Mesenteric fat pad (tissue), 1 donor: ENCODE measurements around the gene FADS2. TPM values are rescaled to one million over a fixed set of nuclear protein-coding genes. Genes with fewer than 3 reads are reported as not detected.
A peak's percentile ranks its signal among the peaks of the same experiment; 100 is the strongest.

ENCODE experiments used
- DNase-seq: peaks from one replicate; pipeline ENCODE4 v3.0.0-alpha.2; 2020; ENCODE audit warnings: low spot score
- total RNA-seq: library from RNA; stranded (reverse); fragmentation: NEBNext Ultra II Directional; extraction: Animal tissue kit (Norgen Biotek cat#: 25700); gene quantifications from one replicate; pipeline ENCODE4 v1.2.1, GENCODE V29; 2021
- donor health status: DM: yes; HTN: yes; CAD: no.

The FADS2 gene
- total RNA-seq, 1 donor from 2014 or later = 28.1 TPM

DNA sequence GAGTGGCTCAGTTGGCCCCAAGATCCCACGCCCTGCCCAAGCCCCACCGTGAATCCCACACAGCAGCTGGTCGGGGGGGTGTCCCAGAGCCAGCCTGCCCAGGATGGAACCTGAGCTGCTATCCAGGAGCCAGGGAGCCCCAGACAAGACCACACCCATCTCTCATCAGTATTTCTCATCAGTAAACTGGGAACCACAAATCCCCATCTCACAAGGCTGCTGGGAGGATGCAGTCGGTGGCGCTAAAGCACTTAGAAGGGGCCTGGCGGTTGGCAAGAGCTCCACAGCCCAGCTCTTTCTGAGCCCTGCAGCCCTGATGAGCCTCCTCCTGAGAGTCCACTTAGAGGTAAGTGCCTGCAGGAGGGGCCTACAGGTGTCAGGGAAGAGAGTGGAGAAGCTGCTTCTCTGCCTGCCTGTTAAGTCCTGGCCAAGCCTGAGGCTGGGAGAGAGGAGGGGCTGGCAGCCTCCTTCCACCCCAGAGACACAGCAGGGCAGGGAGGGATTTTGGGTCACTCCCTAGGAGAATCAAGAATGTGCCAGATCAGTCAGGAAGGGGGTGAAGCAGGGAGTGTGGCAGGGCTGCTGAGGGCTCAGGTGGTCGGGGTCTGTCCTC is 57.2 kb downstream of the FADS2 start:
- no peak for DNase-seq

- DNase-seq = no peak
Observed at GRCh38 chr11:61885784-61886580, 57.9 kb downstream of the FADS2 start.

DNA sequence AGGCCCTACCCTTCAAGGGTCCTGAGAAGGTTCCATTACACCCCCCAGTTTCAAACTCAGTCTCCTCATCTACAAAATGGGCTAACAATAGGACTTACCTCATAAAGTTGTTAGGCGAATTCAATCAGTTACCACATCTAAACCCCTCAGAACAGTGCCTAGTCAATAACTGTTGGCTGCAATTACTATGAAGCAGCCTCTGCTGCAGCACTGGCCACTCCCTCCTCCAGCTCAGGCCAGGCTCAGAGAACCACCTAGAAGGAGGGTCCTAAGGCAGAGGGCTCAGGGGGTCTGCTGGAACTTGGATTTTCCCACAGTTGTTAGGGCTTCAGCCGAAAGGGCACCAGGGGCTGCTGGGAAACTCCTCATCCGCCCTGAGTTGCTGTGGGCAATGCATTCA is 58.5 kb downstream of the FADS2 start:
- DNase-seq = no peak

GRCh38 chr11:61887839-61888494 is 59.9 kb downstream of the FADS2 start:
- DNase-seq = no peak

- DNase-seq = no peak
Observed at GRCh38 chr11:61888590-61888989, 60.5 kb downstream of the FADS2 start.

- DNase-seq = no peak
Observed at GRCh38 chr11:61889831-61890230, 61.7 kb downstream of the FADS2 start.

- DNase-seq = peak; percentile 94
Observed at GRCh38 chr11:61890529-61891330, 62.6 kb downstream of the FADS2 start.

DNA sequence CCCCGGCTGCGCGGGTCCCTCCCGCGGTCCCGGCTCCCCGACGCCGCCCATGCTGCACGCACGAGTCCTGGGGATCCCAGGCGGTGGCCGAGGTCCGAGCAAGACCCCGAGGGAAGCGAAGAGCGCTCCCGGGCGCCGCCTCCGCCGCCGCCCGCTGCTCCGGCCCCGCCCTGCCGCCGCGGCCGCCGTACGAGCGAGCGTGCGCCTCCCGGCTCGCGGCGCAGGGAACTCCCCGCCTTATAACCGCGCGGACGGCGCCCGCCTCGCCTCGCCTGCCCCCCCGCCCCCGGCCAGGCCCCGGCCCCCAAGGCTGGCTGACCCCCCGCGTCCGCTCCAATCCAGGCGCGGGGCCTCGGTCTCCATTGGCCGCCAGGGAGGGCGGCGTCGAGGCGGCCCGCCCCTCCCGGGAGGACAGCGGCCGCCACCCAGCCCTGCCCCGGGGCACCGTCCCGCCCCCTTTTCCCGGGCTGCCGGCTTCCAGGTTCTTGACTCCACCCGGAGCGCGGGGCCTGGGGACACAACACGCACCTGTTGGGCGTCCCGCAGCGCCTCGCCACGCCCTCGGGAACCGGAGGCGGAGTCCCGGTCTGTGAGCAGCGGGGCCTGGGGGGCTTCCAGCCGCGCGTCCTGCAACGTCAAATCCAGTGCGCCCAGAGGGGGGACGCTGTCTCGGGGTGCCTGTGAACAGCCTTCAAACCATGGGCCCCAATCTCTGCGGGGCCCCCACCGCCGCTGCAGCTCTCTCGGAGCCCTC is 63.4 kb downstream of the FADS2 start, which contains the start of gene FADS3:
TSS of gene FADS3 (minus strand) at position 215 of the 754 bp plus-strand sequence. CDS start at position 51, 164 bp downstream.
- DNase-seq = peak; percentile 94

DNA sequence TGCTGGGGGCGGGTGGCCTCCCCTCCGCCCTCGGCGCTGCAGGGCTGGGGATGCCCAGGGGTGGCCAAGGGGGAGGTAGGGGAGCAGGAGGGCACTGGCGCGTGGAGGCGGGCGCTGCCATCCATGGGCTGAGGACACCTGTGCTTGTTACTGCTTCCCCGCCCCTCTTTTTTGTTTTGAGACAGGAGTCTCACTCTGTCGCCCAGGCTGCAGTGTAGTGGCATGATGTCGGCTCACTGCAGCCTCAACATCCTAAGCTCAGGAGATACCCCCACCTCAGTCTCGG is 63.9 kb downstream of the FADS2 start:
- no peak for DNase-seq

DNA sequence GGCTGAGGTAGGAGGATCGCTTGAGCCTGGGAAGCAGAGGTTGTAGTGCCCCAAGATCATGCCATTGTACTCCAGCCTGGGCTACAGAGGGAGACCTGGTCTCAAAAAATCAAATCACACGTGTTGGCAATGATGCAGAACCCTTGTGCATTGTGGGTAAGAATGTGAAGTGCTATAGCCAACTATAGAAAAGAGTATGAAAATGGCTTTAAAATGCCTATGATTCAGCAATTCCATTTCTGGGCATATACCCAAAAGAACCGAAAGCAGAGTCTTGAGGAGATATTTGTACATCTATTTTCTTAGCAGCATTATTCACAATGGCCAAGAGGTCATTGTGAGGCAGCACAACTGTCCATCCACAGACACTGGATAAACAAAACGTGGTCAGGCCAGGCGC is 65.9 kb downstream of the FADS2 start:
- DNase-seq = no peak

DNA sequence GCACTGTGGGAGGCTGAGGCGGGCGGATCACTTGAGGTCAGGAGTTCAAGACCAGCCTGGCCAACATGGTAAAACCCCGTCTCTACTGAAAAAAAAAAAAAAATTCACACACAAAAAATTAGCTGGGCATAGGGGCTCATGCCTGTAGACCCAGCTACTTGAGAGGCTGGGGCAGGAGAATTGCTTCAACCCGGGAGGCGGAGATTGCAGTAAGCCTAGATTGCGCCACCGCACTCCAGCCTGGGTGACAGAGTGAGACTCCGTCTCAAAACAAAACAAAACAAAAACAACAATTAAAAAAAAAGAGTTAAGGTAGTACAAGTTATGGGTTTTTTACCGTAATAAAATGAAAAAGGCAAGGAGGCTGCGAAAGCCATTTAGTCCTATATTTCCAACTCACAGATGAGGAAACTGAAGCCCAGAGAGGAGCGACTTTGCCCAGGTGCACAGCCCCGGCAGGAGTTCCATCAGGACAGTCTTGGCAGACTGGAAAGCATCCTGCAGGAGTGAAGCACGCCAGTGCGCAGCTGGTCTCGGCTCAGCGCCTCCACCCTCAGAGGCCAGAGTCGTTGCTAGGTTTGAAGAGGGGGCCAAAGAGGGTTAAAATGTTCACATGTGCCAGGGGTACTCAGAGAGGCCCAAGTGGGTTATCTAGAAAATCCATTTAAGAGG is 67.1 kb downstream of the FADS2 start:
- DNase-seq = no peak

DNA sequence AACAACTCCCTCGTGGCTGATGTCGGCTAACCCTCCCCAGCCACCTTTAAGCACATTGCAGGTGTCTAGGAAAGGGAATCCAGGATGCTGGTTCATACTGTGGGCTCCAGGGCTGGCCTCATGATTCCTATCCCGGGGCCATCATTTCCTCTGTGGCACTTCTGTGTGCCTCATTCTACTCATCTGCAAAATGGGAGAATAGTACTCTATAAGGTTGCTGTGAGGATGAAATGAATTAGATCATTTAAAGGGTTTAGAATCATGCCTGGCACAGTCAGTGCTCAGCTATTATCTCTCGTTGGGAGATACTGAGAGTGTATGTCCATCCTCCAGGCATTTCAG is 67.6 kb downstream of the FADS2 start:
- no peak for DNase-seq

- DNase-seq = no peak
Observed at GRCh38 chr11:61896665-61897386, 68.7 kb downstream of the FADS2 start.

- no peak for DNase-seq
Observed at GRCh38 chr11:61897387-61898246, 69.5 kb downstream of the FADS2 start.

DNA sequence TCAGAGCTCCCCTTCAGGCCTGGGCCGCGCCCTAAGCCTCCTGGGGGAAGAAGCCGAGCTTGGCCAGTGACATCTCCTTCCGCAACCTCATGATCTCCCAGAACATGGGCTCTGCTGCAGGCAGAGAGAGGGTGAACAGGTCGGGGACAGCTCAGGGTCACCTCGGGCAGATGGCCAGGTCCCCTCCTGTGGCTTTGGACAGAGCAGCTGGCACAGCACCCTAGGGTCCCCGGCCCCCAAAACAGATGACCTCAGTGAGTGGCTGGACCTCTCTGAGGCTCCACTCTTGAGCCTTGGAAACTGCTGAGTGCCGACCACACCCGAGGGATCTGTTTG is 70.1 kb downstream of the FADS2 start:
- DNase-seq = no peak

- peak; percentile 96 for DNase-seq
Observed at GRCh38 chr11:61899146-61899841, 71.2 kb downstream of the FADS2 start.

DNA sequence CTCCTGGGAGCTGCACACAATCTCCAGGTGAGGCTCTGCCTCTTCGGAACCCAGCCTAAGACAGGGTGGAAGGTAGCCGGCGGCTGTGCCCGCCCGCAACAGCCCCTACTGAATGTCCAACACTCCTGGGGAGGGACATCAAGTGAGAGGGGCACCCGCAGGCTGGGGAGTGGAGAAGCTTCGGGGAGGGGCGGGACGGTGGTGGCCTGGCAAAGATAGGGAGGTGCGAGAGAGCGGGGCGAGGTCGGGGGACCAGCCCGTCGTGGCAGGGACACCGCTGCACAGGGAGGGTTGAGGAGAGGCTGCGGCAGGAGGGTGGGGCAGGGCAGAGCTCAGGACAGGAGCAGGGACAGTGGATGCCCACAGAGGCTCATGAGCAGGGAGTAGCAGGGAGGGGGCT is 72.2 kb downstream of the FADS2 start:
- no peak for DNase-seq

DNA sequence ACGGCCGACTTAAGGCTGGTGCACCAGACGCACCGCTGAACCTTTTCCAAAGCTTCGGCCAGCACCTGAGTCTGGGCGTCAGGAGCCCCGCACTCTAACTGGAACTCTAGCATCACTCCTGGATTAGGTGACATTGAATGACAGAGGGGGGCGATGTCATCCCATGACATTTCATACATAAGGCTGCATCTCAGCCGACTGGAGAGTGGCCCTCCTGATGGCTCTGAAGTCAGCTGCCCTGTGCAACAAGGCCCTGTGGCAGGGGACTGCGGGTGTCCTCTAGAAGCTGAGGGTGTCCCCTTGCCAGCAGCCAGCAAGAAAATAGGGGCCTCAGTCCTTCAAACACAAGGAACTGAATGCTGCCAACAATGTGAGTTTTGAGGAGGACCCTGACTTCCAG is 73.3 kb downstream of the FADS2 start:
- no peak for DNase-seq
